Measurements from ENCODE around the gene FAM241A.

Gene FAM241A

DNA sequence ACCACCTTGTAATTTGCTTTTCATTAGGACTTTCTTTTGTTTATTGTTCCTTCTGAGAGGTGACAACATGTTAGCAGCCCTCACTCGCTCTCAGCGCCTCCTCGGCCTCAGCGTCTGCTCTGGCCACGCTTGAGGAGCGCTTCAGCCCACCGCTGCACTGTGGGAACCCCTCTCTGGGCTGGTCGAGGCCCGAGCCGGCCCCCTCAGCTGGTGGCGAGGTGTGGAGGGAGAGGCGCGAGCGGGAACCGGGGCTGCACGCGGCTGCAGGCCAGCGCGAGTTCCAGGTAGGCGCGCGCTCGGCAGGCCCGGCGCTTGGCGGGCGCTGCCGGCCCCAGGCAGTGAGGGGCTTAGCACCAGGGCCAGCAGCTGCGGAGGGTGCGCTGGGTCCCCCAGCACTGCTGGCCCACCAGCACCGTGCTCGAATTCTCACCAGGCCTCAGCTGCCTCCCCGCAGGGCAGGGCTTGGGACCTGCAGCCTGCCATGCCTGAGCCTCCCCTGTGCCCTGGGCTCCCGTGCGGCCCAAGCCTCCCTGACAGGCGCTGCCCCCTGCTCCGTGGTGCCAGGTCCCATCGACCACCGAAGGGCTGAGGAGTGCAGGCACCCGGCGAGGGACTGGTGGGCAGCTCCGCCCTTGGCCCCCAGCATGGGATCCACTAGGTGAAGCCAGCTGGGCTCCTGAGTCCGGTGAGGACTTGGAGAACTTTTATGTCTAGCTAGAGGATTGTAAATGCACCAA is 77.1 kb downstream of the FAM241A start:
- DNase-seq: no peak

DNA sequence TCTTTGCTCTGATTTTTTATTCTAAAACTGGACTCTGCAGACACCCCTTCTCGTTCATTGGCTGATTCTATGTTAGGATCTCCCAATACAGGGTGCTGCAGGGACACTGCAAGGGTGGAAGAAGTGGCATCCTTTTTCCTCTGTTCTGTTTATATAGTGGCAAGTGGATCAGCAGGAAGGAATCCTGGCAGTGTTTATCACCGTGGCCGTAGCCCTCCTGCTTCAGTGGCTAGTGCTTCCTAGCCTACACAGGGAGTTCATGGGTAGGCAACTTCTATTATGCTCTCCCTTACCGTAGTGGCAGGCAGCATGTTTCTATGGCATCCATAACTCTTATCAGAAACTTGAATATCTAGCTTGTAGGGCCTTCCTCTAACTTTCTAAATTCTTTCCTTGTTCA is 79.9 kb downstream of the FAM241A start:
- no peak for DNase-seq

DNA sequence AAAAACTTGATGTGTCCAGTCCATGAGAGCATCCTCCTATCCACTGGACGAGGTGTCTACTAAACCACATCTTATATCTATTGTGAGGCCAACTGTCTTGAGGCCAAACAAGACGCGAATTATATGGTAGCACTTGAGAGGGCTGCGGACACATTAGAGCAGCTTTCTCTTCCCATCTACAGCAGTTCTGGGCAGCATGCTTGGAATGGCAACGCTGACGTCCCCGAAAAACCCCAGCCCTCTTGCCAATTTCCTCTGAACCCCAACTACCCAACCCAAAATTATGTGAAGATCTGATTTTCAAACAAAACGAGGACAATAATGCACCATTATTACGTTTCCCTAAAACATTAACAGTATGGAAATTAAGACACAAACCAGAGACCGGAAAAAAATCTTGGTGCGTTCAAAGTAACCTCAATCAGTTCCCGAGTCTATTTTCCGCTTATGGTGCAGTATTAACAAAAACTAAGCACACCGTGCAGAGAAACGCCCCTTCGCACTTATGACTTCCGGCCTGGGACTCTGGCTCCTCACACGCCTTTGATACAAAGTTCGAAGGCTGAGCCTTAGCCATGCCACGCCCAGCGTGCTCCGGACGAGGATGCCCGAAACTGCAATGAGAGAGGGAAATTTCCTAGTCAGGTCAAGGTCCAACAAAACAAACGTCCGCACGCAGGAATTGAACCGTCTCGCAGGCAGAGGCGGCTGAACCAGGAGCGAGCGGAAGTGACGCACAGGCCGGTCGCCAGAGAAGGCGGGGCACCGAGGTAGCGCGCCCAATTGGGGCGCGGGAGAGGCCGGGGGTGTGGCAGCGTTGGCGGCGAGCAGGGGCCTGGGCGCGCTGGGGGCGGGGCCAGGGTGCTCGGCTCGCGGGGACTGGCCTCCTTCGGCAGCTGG is 85.9 kb downstream of the FAM241A start:
- DNase-seq: peak; percentile 99

GRCh38 chr4:112231779-112232713 is 86.8 kb downstream of the FAM241A start, which contains the start of gene AP1AR:
AP1AR (plus strand) TSS chr4:112231787; CDS start chr4:112232092, 305 bp downstream.
- DNase-seq: peak; percentile 97

DNA sequence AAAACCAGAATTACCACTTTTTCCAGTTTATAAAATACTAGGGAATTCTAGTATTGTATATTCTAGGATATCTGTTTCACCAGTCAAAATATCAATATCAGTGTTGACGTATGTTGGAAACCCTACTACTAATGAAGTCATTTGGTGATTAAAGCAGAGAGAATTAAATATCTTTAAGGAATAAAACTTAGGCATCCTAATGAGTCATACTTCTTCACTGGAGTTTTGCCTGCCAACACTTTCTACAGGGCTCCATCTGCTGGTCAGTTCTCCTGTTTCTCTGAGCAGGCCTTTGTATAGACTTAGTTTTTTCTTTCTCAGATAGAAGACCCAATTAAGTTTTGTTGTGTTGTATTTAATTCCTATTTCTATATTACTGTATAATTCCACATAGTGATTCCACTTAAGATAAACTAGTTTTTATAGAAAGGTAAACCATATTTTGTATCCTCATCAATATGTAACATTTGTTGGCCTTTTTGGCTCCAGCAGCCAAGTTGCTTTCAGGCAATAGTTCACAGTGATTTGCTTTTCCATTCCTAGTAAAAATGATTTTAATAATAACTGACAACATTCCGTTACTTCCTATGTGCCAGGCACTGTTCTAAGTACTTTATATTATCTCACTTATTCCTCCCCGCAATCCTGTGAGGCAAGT is 89.8 kb downstream of the FAM241A start:
- peak; percentile 29 for DNase-seq

- no peak for DNase-seq
Measured at GRCh38 chr4:112236040-112236439, 90.8 kb downstream of the FAM241A start.

DNA sequence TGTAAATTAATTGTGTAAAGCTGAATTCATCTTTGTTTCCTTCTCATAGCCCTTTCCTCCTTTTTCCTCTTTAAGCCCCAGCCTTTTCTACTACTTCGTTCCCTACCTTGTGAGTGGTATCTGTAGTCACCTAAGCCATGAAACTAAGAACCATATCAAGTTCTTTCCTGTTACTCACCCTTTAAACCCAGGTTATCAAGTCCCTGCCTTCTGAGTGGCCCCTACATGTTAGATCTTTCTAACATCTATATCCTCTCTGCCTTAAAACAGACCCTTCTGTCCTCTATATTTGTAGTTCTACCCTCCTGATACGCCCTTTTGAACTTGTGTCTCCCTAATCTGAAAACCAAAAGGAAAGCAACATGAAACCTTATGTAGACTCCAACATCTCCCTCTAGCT is 93.6 kb downstream of the FAM241A start:
- DNase-seq: no peak
